ENCODE measurements around the gene IAH1. TPM values are rescaled to one million over a fixed set of nuclear protein-coding genes. Genes with fewer than 3 reads are reported as not detected.

Gene IAH1
- total and polyA plus RNA-seq, 2 of the 4 experiments (the other 2 are of a cell fraction) = 84.5 to 89.8 TPM

GRCh38 chr2:9533663-9534062 lies 59.3 kb downstream of the IAH1 start:
- POLR2A ChIA-PET (ENCODE audit: unreplicated experiment) = no interaction called here
- no peak overlapping the region for H2AK9ac ChIP-seq (replicated peaks; ENCODE audit: low read depth, low read length, poor library complexity)
- dilution Hi-C loops (cut with HindIII; ENCODE audit: low sequenced_read_pairs, unreplicated experiment) (no loop called here), intact Hi-C loops (cut with micrococcal nuclease) (no loop called here), in situ Hi-C loops (cut with MboI; ENCODE audit: low sequenced_read_pairs) (no loop called here)
- DNase-seq = no peak
- no peak for TF ChIP-seq MAZ (IDR thresholded peaks at IDR 0.05; ENCODE audit: borderline replicate concordance, low read depth, low read length)
- TF ChIP-seq RCOR1 (IDR thresholded peaks at IDR 0.05; ENCODE audit: insufficient replicate concordance, low read length) = no peak
- no peak for TF ChIP-seq RFX5 (IDR thresholded peaks at IDR 0.05; ENCODE audit: low read depth, low read length)
- TF ChIP-seq NFE2L2 (IDR thresholded peaks at IDR 0.05; ENCODE audit: low read depth, low read length) = no peak
- no peak for TF ChIP-seq FOS (IDR thresholded peaks at IDR 0.05; ENCODE audit: low read depth, low read length)
- no peak overlapping the region for H2BK20ac ChIP-seq (ENCODE audit: low read depth, low read length)
- BruUV-seq (replicated peaks) = no TSS peak
- WGBS, 2 experiments (ENCODE audit: extremely low coverage in 2 of 2, insufficient read length in 1 of 2) = no CpG with 5 or more reads among the region's 2 CpGs
- peaks cover 9% of the 10 kb centered on the region for H3K36me3 ChIP-seq (ENCODE audit: control insufficient read depth, insufficient read depth, low read length)
- H3K9ac ChIP-seq (ENCODE audit: low read depth, low read length) = no peak overlapping the region
- no peak overlapping the region for H2AFZ ChIP-seq (replicated peaks; ENCODE audit: low read length, poor library complexity)
- no peak overlapping the region for H3K4me3 ChIP-seq (ENCODE audit: insufficient read depth, low read depth, low read length)
- no peaks in the 10 kb centered on the region for H3K27me3 ChIP-seq (ENCODE audit: control insufficient read depth, insufficient read depth, low read length)
- no peak overlapping the region for H2AK5ac ChIP-seq (ENCODE audit: low read depth, low read length)
- peaks cover 2% of the 10 kb centered on the region; the same call in 1 of the 2 replicates for H3K4me1 ChIP-seq (ENCODE audit: control insufficient read depth, insufficient read depth, low read length)
- CTCF ChIA-PET = no interaction called here
- no peak for ATAC-seq (ENCODE audit: low read depth)
- no peak overlapping the region for H2BK5ac ChIP-seq (ENCODE audit: low read depth, low read length, poor library complexity, severe bottlenecking)
- no peak overlapping the region for H3K23ac ChIP-seq (ENCODE audit: low read depth, low read length)
- no peak overlapping the region for H3K14ac ChIP-seq (replicated peaks; ENCODE audit: low read depth, low read length)
- no peak overlapping the region for H4K8ac ChIP-seq (ENCODE audit: low read depth in 2 of 2, low read length in 2 of 2)
- peaks cover 3% of the 10 kb centered on the region; the same call in 1 of the 2 replicates for H3K9me1 ChIP-seq (ENCODE audit: insufficient read depth, low read length)
- no peak overlapping the region for H3K56ac ChIP-seq (ENCODE audit: extremely low read depth, insufficient read depth, low read length)
- no peak overlapping the region for H4K91ac ChIP-seq (ENCODE audit: insufficient read depth, low read depth, low read length)
- H4K20me1 ChIP-seq (ENCODE audit: insufficient read depth, low read length) = no peaks in the 10 kb centered on the region
- no peak overlapping the region for H4K5ac ChIP-seq (ENCODE audit: low read depth, low read length)
- H2BK120ac ChIP-seq (ENCODE audit: low read depth, low read length) = no peak overlapping the region
- H3K79me1 ChIP-seq (ENCODE audit: low read depth in 1 of 2, low read length in 2 of 2) = peaks cover 20 to 25% of the 10 kb centered on the region in 2 experiments
- H2BK15ac ChIP-seq (ENCODE audit: low read depth, low read length) = no peak overlapping the region
- no peak overlapping the region for H3K18ac ChIP-seq (ENCODE audit: low read depth, low read length)
- no peak overlapping the region for H3K27ac ChIP-seq (ENCODE audit: insufficient read depth, low read length)
- H3K9me3 ChIP-seq (ENCODE audit: control insufficient read depth, insufficient read depth, low read length) = no peaks in the 10 kb centered on the region
- H3K4me2 ChIP-seq (ENCODE audit: low read depth, low read length) = no peak overlapping the region
- no peak overlapping the region for H3K4ac ChIP-seq (ENCODE audit: low read depth, low read length)

Data from IMR-90 (cell line).